NK-92 treated with Interleukin-12 subunit alpha and Interleukin-12 subunit beta, amount 100 ng/mL, for 24 hours (cell line): ENCODE measurements around the gene ACTR3.

Experiments
- DNase-seq: peaks from one replicate; lab custom pipeline; 2025; lab: John Stamatoyannopoulos, UW

ACTR3 gene

DNA sequence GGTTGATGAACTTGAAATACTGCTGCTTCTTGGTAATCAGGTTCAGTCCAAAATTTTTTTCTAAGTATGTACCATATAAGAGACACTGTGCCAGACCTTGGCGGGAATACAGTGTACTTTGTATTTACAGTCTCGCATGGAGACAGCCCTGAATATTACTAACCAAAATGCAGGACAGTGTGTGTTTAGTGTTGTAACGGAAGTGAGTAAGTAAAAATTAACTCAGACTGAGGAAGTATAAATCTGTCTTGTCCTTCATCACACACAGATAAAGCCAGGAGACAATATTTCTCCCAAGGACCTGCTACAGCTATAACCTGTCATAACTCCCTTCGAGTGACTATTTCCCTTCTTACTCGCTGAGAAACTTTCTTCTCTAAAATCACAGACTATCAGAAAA lies 76.9 kb downstream of the ACTR3 start:
- no peak for DNase-seq

DNA sequence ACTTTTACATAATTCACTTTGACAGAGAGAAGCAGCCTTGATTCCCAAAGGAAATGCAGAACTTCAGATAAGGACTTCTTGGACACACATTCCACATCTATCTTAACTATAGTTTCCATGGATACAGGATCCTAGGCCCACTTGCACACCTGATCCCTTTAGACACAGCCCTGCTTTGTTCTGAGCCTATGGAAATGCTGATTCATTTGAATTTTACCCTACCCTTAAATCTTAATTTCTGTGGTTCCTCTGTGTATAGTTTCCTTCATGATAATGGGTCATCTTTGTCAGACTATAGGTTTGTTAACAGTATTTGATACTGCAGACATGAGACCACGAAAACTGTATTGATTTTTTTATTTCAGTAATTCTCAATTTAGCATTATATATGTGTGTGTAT lies 77.4 kb downstream of the ACTR3 start:
- no peak for DNase-seq

DNA sequence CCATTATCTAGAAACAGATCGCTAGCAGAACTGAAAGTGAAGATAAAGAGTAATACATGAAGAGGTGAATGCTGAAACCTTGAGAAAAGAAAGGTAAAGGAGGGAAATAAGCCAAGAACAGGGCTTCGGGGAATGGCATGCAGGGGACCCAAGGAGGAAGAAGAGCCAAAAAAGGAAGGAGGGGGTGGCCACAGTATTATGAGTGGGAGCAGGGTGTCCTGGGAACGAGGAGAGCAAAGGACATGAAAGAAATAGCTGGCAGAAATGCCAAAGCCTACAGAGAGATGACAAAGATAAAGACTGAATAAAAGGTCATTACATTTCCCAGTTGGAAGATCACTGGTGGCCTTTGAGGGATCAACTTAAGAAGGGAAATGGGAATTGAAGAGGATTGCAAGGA lies 82.9 kb downstream of the ACTR3 start:
- DNase-seq = no peak

DNA sequence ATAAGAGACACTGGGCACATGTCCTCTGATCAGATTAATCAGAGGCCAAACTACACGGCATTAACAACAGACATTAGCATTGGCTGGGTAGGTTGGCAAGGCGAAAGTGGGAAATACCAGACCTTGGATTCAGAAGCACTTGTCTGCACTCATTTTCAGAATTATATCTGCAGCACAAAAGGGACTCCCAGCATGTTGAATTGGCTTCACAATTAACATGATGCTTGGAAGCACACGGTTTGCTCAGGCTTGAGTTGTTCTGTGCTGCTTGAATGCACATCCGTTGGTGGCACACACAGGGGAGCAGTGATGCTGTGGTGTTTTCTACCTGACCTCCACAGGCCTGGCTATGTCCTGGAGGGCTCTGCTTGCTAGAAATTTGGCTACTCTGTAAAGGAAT lies 83.9 kb downstream of the ACTR3 start:
- no peak for DNase-seq

DNA sequence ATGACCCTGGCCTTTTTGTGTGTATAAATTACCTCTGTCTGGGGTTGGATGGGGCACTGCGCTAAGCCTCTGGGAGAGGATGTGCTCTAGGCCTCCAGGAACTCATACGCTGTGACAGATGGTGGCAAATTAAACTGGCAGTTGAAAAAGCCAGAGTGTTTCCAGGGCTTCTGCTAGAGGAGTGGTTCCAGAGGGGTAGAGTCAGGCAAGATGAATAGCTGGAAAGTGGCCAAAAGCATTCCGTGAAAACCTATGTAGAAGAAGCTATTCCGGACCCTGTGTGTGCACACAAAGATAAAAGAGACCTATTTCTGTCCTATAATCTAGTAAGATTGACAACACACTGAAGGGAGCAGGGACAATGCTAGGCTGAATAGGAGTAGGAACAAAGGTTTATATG lies 84.8 kb downstream of the ACTR3 start:
- DNase-seq = no peak

DNA sequence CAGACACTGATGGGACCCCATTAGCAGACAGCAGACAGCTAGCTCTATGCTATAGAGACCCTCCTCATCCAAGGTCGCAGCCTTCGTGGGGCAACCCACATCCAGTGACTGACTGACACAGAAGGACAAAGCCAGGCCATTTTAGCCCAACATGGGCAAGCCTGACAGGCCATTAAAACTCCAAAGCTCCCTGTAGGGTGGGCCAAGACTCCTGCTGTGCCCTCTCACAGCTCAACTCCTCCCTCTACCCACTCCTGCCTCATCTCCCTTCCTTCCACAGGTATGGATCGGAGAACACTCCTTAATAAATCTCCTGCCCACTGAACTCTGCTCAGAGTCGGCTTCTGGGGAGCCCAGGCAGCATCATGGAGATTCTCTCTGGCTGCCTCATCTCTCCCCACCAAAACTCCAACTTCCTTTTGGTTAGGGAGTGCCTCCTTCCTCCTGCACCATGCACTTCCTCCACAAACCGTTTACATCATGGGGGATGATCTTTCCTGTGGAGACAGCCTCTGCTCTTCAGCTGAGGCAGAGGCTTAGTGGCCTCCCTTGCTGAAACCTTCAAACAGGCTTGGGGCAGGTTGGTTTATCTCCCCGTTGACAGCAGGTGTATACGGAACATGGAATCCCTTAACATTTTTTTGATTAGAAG lies 86.5 kb downstream of the ACTR3 start:
- no peak for DNase-seq

DNA sequence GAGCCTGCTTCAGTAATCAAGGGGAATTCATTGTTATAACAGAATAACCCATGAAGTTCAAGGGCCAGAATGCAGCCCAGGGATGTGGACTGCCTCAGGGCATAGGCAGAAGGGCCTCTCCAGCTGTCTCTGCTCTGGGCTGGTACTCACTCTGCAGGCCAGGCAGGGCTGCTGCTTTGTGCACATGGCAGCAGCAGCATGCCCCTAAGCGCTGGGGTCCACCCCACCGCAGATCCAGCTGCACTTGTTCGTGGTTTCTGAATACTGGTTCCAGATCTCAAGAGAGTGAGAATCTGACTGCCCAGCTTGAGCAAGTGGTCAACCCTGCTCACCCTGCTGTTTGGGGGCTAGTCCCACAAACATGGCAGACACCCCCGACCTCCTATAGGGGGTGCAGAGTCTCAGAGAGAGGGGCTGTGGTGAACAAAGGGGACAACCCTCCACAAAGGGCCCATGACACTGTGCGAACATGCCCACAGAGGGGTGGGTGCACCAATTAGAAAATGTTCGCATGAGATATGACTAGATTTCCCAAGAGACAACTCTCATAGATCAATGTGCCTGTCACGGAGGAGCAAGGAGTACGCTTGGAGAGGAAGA lies 87.3 kb downstream of the ACTR3 start:
- DNase-seq = no peak

DNA sequence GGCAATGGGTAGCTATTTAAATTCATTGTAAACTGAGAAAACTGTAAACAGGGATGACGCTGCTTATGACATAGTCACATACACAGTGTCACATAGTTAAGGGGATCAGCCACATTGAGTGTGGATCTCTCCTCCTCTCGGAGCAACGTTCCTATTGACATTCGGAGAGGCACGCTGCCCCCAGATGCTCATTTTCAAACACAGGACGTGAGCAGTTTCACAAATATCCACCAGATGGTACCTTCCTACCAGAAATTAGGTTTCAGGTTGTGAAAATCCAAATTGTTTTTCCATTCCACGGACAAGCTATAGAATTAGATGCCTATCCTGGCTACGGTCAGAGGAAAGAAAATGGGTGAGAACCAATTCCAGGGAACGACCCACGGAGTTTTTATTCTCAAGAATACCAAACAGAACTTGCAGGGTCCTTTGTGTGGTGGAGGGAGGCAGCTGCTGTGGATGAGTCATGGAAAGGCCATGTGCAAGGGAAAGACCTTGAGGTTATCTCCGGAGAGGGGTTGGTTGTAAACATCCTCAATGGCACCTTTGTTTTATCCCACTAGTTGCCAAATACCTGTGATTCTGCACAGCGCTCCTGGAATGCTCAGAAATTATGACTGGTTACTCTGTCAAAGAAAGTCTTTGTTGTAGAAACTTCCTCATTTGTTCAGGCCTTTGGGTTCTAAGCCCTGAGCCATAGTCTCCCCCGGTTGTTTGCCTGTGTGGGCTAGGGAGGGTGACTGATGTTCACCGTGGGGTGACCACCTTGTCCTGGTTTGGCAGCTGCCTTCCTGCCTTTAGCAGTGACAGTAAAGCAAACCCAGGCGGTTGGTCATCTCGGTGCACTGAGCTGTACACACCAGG lies 88.0 kb downstream of the ACTR3 start:
- no peak for DNase-seq

DNA sequence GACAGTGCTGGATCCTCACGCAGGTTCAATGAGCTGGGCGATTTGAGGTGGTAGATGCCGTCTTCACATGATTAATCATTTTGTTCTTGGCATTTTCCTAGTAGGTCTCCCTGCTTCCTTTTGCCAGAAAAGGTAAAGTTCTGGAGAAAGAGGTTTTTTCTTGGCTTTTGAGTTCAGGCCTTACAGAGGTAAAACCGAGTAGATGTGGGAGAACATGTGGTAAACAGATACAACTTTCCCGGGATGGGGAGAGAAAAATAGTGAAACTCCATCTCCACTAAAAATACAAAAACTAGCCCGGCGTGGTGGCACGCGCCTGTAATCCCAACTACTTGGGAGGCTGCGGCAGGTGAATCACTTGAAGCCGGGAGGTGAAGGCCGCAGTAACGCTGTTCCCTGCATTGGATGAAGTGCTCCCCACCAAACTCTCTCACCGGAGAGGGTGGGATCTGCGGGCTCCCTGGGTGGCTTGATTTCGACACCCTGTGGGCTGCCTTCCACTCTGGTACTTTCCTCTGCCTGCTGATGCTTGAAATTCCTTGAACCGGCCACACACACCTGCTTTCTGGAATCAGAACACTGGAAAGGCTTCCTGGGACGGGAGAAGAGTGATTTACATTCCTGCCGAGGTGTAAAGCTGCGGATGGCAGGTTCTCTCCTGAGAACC lies 88.8 kb downstream of the ACTR3 start:
- DNase-seq = no peak

DNA sequence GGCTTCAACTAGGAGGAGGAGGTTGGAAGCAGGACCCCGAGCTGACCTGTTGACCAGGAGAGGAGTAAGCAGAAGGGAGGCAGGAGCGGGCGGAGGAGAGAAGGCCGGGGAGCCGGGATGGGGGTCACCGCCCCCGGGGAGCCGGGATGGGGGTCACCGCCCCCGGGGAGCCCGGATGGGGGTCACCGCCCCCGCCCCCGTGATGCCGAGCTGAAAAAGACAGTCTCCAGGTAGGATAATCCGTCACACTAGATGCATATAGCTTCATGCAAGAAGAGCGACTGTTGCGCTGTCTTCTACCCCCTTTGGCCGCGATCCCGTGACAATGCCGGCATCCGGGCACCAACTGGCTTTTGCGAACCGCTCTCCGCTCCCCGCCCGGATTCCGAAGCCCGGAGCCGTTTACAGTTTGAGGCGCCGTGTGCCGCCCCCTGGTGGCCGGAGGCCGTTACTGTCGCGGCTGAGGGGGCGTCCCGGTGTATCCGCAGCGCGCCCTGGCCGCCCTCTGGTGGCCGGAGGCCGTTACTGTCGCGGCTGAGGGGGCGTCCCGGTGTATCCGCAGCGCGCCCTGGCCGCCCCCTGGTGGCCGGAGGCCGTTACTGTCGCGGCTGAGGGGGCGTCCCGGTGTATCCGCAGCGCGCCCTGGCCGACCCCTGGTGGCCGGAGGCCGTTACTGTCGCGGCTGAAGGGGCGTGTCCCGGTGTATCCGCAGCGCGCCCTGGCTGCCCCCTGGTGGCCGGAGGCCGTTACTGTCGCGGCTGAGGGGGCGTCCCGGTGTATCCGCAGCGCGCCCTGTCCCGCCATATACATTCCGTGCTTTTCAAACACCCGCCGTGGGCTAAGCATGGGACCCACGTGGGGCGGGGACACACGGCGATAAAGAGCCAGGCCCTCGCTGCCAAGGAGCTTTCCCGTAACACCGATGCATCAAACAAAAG lies 89.6 kb downstream of the ACTR3 start:
- no peak for DNase-seq

DNA sequence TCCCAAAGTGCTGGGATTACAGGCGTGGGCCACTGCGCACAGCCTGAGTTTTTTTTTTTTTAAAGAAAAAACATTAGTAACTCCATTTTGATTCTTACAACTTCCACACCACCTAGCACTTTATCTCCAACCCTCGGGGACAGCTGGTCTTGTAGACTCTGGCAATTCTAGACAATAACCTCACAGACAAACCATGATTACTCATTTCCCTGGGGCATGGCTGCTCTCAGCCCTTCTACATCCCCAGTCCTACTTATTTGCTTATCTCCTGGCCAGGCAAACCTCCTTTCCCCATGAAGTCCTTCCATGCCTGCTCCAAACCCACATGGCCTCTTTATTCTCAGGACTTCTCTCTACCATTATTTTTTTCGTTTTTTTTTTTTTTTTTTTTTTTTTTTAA lies 91.1 kb downstream of the ACTR3 start:
- no peak for DNase-seq

DNA sequence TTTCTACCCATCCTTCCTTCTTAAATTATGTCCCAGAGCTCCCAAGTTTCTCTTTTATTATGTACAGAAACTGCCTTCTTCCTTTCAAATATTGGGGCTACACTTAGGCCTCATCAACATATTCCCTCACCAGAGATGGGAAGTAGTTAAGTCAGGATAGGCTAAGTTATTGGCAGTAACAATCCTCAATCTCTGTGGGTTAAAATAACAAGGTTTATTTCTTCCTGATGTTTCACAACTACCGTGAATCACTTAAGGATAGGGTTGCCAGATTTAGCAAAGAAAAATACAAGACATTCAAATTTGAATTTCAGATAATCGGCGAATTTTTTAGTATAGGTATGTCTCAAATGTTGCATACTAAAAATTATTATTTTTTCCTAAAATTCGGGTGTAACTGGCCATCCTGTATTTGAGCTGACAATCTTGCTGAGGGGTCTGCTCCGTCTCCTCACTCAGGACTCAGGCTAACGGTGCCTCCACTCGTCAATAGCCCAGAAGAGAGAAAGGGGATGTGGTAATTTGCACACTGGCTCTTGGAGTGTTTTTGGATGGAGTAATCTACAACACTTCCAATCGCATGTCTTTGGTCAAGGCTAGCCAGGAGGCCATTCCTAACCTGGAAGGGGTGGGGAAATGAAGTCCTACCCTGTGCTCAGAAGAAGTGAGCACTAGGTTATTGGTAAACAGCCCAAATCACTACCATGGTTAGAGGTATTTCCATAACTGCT lies 91.7 kb downstream of the ACTR3 start:
- no peak for DNase-seq

DNA sequence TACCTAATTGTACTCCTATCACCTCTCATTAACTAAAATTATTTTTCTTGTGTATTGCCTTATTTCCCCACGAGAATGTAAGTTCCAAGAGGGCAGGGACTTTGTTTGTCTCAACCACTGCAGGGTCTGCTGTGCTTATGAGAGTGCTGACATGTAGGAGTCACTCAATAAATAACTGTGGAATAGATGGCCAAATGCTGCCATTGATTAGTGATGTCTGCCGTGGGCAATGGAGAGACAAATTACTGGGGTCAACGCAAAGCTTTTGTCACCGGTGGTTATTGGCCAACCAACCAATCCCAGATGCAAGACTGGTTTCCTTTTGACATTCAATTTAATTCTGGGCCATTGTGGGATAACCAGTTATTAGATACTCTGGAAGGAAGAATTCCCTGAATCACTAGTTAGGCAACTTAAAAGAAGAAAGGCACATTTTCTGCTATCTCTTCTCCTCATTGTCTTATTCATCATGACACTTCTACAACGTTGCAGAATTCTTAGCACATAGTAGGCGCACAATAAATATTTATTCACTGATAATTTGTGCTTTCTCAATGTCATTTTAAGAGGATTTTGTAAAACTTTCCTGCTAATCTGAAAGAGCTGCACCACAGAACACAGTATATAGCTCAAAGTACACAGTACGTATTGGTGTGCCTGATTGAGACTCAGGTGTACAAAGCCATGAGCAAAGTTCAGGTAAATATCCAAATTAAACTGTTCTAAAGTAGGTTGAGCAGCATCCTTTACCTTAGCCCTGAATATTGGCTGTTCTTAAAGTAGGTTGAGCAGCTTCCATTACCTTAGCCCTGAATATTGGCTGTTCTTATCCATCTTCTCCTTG lies 95.9 kb downstream of the ACTR3 start:
- no peak for DNase-seq

DNA sequence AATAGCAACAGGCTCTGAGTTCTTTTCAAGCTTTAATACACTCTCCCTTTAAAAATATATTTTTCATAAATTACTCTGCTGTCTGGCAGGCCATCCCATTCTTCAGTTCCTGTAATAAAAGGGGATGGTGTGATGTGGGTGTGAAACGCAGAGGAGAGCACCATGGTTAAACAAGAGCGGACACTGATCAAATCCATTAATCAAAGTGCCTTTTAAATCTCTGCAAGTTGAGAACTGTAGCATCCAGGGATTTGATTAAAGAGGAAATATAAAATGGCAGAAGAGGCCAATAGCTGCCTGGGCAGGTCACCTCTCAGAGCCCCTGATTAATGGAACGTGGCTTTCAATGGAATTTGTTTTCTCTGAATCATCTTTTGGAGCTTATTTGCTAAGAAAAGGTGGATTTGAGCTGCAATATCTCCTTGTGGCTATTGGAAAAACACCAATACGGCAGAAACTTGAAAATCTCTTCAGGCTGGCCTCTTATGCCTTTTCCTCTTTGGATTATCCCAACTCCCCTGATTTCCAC lies 96.9 kb downstream of the ACTR3 start:
- DNase-seq = no peak

DNA sequence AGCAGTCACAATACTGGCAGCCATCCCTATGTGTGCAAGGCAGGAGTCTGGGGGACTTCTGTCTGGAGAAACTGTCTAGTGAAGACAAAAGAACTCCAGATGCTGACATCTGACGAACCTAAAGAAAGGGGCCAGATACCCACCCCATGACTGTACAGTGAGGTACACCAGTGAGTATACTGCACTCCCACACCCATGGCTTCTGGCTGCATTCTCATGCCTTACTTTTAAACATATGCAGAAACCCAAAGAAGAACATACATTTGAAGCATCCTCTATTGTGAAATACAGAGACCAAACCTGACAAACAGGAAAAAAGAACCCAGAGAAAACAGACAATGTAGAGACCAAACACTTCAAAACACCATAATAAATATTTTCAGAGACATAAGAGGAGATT lies 102.2 kb downstream of the ACTR3 start:
- no peak for DNase-seq

DNA sequence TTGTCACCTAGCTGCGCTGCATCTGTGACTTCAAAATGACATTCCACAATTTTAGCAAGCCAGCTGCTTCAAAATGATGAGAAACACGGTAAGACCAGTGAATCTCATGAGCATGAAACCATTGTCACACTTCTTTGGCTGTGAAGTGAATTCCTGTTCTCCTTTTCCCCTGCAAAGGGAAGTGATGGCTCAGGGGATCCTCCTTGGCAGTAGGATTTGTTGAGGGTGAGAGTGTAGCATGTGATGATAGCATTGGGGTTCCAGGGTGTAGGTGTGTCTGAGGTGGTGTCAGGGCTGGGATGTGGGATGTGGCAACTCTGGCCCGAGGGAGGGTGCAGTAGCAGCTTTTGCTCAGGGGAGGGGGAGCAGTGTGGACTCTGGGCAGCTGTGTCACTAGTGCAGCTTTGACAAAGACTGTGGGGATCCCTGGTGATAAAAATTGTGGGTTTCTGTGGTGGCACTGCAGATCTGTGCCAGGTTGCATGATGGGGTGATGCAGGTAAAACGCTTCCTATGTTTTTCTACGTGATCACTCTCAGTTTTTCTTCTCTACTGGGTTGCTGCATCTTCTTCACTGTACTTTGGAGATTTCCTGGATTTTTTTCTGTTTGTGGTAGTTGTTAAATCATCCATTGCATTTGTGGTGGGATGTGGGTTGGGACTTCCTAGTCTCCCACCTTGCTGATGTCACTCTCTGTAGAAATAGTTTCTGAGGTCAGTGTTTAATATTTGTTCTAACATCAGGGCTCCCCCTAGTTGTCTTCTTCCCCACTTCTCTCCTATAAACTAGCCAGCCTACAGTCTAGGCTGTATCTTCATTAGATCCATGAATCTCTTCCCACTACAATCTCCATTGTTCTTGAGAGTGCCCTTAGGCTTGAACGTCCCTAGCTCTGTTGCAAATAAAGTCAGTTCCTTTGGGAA lies 107.0 kb downstream of the ACTR3 start:
- DNase-seq = no peak

DNA sequence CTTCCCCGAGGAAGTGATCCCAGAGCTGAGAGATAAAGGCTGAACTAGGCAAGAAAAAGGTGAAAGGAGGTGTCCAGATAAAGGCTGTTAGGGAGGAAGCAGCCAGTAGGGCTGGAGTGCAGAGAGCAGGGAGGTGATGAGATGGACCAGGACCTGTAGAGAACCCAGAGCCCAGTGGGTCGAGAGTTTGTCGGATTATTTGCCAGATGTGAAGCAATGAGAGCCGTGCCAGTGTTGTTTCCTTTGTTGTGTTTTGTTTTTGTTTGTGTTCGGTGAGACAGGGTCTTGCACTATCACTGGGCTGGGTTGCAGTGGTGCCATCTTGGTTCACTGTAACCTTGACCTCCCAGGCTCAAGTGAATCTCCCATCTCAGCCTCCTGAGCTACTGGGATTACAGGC lies 111.3 kb downstream of the ACTR3 start:
- no peak for DNase-seq

DNA sequence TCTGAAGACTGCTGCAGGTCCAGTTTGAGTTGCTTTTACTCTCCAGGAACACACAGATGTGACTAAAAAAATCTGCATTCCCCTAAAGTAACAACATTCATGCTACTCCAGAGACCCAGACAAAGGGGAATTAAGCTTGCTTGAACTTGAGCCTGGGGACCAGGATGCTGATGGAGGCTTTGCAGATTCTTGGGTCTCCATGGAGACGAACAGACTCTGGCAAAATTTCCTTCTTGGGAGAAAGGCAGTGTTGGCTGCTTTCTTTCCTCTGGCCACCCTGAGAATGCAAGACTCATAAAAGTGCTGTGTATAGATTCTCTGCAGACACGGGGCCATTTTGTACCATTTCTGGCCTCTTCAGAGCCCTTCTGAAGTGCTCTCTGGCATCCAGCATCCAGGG lies 112.0 kb downstream of the ACTR3 start:
- DNase-seq = no peak
